GM20000 (cell line): ENCODE data around the gene SLC25A23.

Experiments used
- DNase-seq: peaks from one replicate; pipeline ENCODE4 v3.0.0; 2012; ENCODE audit warnings: low spot score
- TF ChIP-seq, protein P1 (sequence below): IDR thresholded peaks from 2 replicates; pipeline ENCODE4 v1.5.1; 2012; ENCODE audit warnings: mild to moderate bottlenecking, control low read depth; ENCODE audit errors: extremely low read depth, missing control alignments

SLC25A23 gene

DNA sequence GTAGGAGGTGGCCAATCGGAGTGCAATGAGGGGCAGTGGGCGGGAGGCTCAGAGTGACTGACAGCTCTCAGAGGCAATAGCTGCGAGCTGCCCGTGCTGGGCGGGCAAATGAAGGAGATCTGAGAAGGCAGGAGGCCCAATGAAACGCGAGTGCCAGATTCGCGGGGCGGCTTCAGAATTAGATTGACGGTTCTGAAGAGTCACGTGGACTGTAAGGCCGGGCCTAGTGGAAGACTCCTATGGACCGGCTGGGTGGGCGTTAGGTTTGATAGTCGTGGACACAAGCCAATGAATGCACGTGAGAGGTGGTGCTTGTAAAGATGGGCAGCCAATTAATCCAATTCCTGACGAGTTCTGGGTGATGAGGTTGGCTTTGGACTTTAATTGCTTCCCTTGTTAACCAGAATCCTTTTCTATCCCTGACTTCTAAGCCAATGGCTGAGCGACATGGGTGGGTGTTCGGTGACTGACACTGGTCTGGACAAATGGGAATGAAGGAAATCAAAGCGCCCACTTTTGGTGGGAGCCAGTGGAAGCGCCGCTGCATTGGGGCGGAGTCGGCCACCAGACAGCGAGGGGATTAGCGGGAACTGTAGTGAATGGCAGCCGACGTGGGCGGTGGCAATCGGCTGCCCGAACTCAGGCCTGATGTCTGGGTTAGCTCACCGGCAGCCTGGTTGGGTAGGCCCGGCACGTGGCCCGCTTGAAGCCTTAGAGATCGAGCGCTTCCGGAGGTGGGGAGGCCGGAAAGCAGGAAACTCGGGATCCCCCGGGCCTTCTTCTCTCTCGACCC lies 34.5 kb downstream of the SLC25A23 start:
- DNase-seq = peak; percentile 97
- TF ChIP-seq, protein P1, sequence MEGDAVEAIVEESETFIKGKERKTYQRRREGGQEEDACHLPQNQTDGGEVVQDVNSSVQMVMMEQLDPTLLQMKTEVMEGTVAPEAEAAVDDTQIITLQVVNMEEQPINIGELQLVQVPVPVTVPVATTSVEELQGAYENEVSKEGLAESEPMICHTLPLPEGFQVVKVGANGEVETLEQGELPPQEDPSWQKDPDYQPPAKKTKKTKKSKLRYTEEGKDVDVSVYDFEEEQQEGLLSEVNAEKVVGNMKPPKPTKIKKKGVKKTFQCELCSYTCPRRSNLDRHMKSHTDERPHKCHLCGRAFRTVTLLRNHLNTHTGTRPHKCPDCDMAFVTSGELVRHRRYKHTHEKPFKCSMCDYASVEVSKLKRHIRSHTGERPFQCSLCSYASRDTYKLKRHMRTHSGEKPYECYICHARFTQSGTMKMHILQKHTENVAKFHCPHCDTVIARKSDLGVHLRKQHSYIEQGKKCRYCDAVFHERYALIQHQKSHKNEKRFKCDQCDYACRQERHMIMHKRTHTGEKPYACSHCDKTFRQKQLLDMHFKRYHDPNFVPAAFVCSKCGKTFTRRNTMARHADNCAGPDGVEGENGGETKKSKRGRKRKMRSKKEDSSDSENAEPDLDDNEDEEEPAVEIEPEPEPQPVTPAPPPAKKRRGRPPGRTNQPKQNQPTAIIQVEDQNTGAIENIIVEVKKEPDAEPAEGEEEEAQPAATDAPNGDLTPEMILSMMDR = no peak

DNA sequence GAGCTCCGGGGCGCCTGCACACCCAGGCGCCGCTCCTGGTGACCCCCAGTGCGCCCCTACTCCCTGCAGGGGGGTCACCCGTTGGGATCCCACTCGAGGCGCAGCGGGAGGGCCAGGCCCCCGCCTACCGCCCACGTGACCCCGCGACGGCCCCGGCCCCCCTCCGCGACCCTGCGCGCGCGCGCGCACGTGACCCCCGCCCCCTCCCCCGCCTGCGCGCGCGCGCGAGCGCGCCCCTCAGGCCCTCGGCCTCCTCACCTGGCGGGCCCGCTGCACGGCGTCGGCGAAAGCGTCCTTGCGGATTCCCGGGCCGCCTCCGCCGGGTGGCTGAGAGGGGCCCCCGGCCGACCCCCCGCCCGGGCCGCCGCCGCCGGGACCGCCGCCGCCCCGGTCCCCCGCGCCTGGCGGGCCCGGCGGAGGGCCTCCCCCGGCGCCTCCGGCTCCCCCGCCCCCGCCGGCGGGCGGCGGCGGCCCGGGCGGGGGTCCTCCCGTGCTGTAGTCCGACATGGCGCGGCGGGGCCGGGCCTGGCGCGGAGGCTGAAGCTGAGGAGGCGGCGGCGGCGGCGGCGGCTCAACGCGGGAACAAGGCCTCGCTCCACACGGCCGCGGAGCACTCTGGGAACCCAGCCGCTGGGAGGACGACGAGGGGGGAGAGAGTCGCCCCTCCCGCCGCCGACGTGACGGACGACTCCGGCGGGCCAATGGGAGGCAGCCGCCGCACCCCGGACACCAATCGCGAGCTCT lies 35.2 kb downstream of the SLC25A23 start, which contains the start of gene KHSRP:
KHSRP (minus strand) TSS at position 617 of the 744 bp plus-strand sequence; CDS start at position 507, 110 bp downstream.
- TF ChIP-seq, protein P1 = no peak
- peak; percentile 100 for DNase-seq

DNA sequence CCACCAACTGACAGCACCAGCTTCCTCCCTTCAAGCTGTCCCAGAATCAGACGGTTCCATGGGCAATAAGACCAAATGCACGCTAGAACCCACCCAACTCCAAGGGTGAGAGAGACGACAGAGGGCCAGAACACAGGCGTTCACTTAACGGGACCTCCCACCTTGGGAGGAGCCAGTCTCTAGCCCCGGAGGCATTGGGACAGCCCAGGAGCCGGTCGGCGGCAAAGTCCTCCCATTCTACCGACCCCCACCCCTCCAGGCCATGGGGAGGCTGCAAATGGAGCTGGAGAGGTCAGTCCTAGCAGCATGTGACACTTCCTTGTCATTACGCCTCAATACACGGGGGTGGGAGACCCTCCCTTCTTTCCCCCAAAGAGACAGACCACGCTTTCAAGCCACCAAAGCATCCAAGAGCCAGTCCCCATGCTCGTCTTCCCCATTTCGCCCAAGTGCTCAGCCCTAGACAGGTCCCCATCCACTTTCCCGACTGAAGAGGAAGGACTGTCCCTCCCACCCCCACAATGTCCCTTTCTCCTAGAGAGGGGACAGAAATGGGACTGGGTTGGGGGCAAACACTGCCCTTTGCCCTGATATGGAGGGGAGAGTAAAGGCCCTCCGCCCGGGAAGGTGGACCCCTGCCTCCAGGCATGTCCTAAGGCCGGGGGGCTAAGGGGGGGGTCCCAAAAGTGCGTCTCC lies 35.9 kb downstream of the SLC25A23 start:
- peak; percentile 75 for DNase-seq
- TF ChIP-seq, protein P1 = no peak

- TF ChIP-seq, protein P1 = no peak
- DNase-seq = peak; percentile 7
Observed at GRCh38 chr19:6421075-6422014, 38.2 kb downstream of the SLC25A23 start.

GRCh38 chr19:6418562-6418932 lies 41.0 kb downstream of the SLC25A23 start:
- DNase-seq = peak; percentile 5
- TF ChIP-seq, protein P1 = no peak

DNA sequence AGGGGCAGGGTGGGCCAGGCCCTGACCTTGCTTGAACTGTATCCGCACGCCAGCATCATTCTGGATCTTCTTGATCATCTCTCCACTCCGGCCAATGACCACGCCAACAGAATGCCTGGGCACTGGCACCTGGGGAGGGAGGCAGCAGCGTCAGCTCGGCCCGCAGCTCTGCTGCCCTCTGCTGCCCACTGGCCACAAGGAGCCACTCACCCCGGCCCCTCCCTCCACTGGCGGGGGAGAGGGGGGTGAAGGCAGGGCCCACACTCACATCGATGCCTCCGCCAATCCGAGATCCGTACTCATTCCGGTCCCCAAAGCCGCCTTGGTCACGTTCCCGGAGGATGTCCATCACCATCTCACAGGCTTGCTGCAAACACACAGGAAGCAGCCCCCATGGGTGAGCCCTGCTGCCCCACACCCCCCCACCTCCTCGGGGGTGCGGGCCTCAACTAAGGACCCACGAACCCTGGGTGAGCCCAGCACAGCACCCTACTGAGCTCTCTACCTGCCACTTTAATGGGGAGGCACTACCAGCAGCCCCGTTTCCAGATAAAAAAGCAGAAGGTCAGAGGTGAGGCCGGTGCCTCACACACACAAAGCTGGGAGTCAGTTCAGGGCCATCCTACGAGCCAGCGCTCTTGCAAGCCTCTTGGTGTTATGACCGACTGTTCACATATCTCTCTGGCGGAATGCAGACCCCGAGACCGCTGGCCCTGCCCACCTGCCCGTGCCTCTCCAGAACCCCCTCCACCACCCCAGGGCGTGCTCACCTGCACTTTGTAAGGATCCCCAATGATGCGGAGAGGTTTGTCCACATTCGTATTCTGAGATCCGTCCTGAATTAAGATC lies 41.7 kb downstream of the SLC25A23 start:
- TF ChIP-seq, protein P1 = no peak
- DNase-seq = peak; percentile 12
